RWPE2 (cell line): Measurements from ENCODE around the gene ITGB7.

Source experiments
- ATAC-seq: fragments of 200-7000 bp; cut with Tn5 transposase; 3 replicates; pipeline ENCODE4 v1.9.1; 2021; ENCODE audit warnings: low read depth
- DNase-seq: peaks from one replicate; pipeline ENCODE4 v3.0.0-alpha.2; 2020; ENCODE audit warnings: low spot score
- H3K27ac ChIP-seq: fragments of 450-650 bp; 2 replicates; pipeline ENCODE4 v1.5.1; 2017; ENCODE audit warnings: mild to moderate bottlenecking; ENCODE audit not compliant: poor library complexity, severe bottlenecking
- H3K27me3 ChIP-seq: fragments of 250-450 bp; sonication (Bioruptor Pico); 2 replicates; pipeline ENCODE4 v1.5.1; 2021; ENCODE audit warnings: mild to moderate bottlenecking, moderate library complexity; ENCODE audit not compliant: insufficient read depth, poor library complexity, severe bottlenecking
- H3K36me3 ChIP-seq: fragments of 250-450 bp; sonication (Bioruptor Pico); 2 replicates; pipeline ENCODE4 v1.5.1; 2020; ENCODE audit warnings: low read depth, mild to moderate bottlenecking, moderate library complexity
- H3K4me1 ChIP-seq: fragments of 250-450 bp; sonication (Bioruptor Pico); 2 replicates; pipeline ENCODE4 v1.5.1; 2021; ENCODE audit warnings: mild to moderate bottlenecking, moderate library complexity; ENCODE audit not compliant: insufficient read depth, poor library complexity, severe bottlenecking
- H3K4me3 ChIP-seq: fragments of 250-450 bp; sonication (Bioruptor Pico); 2 replicates; pipeline ENCODE4 v1.5.1; 2021; ENCODE audit warnings: mild to moderate bottlenecking, moderate library complexity; ENCODE audit not compliant: severe bottlenecking
- H3K9me3 ChIP-seq: fragments of 250-450 bp; sonication (Bioruptor Pico); 2 replicates; pipeline ENCODE4 v1.5.1; 2021; ENCODE audit warnings: mild to moderate bottlenecking, moderate library complexity; ENCODE audit not compliant: severe bottlenecking
- TF ChIP-seq, protein P1 (sequence below): fragments of 450-650 bp; IDR thresholded peaks from one replicate; pipeline ENCODE4 v1.5.1; 2017; ENCODE audit warnings: mild to moderate bottlenecking, moderate library complexity; ENCODE audit not compliant: poor library complexity, severe bottlenecking

The ITGB7 gene

DNA sequence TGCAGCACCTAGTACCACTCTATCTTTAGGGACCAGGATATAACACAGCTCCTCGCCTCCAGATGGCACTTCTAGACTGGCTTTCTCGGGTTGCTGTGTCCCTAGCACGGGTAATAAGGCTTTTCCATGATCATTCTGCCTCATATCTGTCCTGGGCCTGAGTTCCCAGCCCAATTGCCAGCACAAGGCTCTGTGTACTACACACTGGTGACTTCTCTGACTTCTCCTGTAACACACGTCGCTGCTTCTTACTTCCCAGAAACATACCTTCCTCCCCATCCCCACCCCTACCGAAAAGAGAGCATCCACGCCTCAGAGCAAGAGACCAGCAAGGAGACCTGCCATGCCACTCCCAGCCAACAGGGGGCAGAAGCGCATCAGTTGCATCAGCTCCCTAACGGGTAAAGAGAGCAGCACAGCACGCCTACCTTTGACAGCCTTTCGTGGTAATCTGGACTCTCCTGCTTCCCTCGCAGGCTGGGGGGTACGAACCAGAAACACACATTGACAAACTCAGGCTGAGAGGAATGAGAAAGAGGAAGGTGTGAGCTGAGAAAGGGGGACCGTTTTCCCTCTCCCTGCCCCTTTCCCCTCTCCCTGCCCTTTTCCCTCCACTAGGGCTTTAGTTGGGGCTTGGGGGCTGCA lies 47.7 kb downstream of the ITGB7 start:
- Histone ChIP-seq H3K4me3 (no peak overlapping the region), H3K27me3 (no peaks in the 10 kb centered on the region), H3K4me1 (no peaks in the 10 kb centered on the region), H3K27ac (no peak overlapping the region), H3K36me3 (no peaks in the 10 kb centered on the region), H3K9me3 (no peaks in the 10 kb centered on the region)
- TF ChIP-seq, protein P1, sequence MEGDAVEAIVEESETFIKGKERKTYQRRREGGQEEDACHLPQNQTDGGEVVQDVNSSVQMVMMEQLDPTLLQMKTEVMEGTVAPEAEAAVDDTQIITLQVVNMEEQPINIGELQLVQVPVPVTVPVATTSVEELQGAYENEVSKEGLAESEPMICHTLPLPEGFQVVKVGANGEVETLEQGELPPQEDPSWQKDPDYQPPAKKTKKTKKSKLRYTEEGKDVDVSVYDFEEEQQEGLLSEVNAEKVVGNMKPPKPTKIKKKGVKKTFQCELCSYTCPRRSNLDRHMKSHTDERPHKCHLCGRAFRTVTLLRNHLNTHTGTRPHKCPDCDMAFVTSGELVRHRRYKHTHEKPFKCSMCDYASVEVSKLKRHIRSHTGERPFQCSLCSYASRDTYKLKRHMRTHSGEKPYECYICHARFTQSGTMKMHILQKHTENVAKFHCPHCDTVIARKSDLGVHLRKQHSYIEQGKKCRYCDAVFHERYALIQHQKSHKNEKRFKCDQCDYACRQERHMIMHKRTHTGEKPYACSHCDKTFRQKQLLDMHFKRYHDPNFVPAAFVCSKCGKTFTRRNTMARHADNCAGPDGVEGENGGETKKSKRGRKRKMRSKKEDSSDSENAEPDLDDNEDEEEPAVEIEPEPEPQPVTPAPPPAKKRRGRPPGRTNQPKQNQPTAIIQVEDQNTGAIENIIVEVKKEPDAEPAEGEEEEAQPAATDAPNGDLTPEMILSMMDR = peak; percentile 85
- ATAC-seq = peak; percentile 76
- no peak for DNase-seq

- Histone ChIP-seq H3K4me1 (no peaks in the 10 kb centered on the region), H3K27ac (no peak overlapping the region), H3K27me3 (no peaks in the 10 kb centered on the region), H3K9me3 (no peaks in the 10 kb centered on the region), H3K4me3 (no peak overlapping the region), H3K36me3 (no peaks in the 10 kb centered on the region)
- no peak for ATAC-seq
- TF ChIP-seq, protein P1 = no peak
- no peak for DNase-seq
These were observed 54.7 kb downstream of the ITGB7 start for GRCh38 chr12:53152390-53152789.

DNA sequence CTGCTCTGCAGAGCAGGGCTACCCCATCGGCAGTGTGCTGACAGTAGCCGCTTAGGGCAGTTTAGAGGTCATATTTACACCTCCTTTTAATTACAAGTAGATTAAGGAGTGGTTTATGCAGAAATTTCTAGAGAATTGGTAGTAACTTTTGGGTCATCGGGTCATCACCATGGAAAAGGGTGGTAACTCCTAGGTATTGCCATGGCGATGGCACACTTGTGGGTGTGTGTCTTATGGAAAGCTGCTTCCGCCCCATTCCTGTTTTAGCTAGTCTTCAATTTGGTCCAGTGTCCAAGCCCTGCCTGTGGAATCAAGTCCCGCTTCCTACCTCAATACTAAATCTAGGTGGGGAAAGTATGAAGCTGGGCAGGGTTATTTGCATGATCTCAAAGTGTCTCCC lies 56.0 kb downstream of the ITGB7 start:
- no peak for DNase-seq
- no peaks in the 10 kb centered on the region for H3K27me3 ChIP-seq
- no peaks in the 10 kb centered on the region for H3K4me1 ChIP-seq
- no peak for ATAC-seq
- H3K9me3 ChIP-seq = no peaks in the 10 kb centered on the region
- no peak overlapping the region for H3K27ac ChIP-seq
- TF ChIP-seq, protein P1 = no peak
- H3K36me3 ChIP-seq = no peaks in the 10 kb centered on the region
- H3K4me3 ChIP-seq = no peak overlapping the region

DNA sequence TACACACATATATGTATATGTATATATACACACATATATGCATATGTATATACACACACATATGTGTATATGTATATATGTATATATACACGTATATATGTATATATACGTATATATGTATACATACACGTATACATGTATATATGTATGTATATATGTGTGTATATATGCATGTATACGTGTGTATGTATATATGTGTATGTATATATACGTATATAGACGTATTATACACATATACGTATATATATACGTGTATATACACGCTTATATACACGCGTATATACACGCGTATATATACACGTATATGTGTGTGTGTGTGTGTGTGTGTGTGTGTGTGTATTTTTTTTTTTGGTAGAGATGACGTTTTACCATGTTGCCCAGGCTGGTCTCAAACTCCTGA lies 59.4 kb downstream of the ITGB7 start:
- ATAC-seq = no peak
- H3K36me3 ChIP-seq = no peaks in the 10 kb centered on the region
- no peaks in the 10 kb centered on the region for H3K4me1 ChIP-seq
- H3K27me3 ChIP-seq = no peaks in the 10 kb centered on the region
- no peak overlapping the region for H3K27ac ChIP-seq
- no peaks in the 10 kb centered on the region for H3K9me3 ChIP-seq
- no peak overlapping the region for H3K4me3 ChIP-seq
- no peak for DNase-seq
- TF ChIP-seq, protein P1 = no peak

- H3K36me3 ChIP-seq = no peaks in the 10 kb centered on the region
- H3K9me3 ChIP-seq = no peaks in the 10 kb centered on the region
- no peak overlapping the region for H3K27ac ChIP-seq
- DNase-seq (no peak), ATAC-seq (no peak)
- H3K27me3 ChIP-seq = no peaks in the 10 kb centered on the region
- H3K4me1 ChIP-seq = no peaks in the 10 kb centered on the region
- H3K4me3 ChIP-seq = no peak overlapping the region
- TF ChIP-seq, protein P1 = no peak
These were observed 59.9 kb downstream of the ITGB7 start for GRCh38 chr12:53147181-53147580.
